Stimulated activated CD8-positive, alpha-beta memory T cell treated with anti-CD3 and anti-CD28 coated beads, Interleukin-7, amount 100 ng/mL, for 1 hour (primary cell): ENCODE results near the gene ZNF282.

Experiments used
- DNase-seq, 2 donors: peaks; one replicate each; pipeline ENCODE4 v3.0.0-alpha.2; 2020; ENCODE audit warnings: low read depth in 2 of 2

ZNF282 gene

DNA sequence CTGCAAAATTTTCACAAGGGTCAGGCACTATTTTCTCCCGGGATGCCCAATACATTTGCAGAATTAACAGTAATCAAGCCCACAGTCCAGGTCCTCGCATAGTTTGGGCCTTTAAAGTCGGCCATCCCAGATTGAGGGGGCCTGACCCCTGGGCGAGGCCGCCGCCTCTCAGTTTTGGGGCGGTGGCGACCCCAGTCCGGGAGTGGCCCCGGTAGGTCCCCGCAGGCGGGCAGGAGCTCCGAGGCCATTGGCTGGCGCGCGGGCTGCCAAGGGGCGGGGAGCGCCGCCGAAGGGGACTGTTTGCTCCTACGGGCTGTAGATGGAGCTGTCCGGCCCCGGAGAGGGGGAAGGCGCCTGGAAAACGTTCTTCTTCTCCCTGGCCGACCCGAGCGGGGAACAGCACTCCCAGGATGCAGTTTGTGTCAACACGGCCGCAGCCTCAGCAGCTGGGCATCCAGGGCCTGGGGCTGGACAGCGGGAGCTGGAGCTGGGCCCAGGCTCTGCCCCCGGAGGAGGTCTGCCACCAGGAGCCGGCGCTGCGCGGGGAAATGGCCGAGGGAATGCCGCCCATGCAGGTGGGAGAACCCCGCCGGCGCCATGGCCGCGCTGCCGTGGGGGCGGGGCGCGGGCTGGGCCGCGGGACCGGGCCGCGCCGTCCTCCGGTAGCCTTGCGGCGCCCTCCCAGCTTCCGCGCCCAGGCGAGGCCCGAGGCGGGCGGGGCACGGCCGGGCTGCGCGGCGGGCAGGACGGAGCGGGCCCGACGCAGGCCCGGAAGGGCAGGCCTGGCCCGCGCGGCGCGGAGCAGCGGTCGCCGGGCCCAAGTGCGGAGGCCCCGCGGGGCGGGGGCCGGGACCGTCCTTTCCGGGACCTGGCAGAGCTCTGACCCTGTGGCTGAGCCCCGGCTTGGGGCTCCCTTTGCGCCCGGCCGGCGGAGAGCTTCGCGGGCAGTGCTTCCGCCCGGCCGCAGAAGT, at the start of gene ZNF282:
ZNF282 (plus strand) TSS at position 367 of the 971 bp plus-strand sequence; CDS start at position 411, 44 bp downstream.
- DNase-seq: peak; percentile 38

DNA sequence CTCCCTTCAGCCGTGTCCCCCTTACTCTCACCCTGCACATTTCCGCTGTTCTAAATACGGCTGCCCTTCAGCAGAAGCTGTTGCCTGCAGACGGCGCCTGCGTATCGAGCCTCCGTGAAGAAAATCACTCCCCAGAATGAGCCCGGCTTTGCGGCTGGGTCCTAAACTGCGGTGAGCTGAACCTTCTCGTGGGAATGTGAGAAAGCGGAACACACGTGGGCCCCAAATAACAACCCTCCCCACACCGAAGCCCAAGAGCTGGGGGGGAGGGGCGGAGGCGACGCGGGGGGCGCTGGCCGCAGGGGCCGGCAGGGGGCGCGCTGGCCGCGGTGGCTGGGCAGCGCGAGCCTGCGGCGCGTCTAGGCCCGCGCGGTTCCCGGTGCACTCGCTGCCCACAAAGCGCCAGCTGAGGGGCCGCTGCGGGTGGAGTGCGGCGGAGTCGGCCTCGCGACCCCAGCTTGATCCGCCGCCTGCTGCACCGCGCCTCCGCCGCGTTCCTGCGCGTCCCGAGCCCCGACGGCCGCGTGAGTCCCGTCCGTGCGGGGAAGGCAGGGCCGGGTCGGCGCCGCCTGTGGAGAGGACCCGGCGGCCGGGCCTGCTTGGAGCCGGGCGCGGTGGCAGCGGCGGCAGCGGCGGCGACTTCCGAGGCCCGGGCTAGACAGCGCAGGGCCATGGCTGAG, 48.1 kb upstream of the ZNF282 start, which contains the start of gene ZNF398:
ZNF398 (plus strand) TSS at position 382 of the 680 bp plus-strand sequence; CDS start at position 672, 290 bp downstream.
- DNase-seq: peak; percentile 57 to 67

DNA sequence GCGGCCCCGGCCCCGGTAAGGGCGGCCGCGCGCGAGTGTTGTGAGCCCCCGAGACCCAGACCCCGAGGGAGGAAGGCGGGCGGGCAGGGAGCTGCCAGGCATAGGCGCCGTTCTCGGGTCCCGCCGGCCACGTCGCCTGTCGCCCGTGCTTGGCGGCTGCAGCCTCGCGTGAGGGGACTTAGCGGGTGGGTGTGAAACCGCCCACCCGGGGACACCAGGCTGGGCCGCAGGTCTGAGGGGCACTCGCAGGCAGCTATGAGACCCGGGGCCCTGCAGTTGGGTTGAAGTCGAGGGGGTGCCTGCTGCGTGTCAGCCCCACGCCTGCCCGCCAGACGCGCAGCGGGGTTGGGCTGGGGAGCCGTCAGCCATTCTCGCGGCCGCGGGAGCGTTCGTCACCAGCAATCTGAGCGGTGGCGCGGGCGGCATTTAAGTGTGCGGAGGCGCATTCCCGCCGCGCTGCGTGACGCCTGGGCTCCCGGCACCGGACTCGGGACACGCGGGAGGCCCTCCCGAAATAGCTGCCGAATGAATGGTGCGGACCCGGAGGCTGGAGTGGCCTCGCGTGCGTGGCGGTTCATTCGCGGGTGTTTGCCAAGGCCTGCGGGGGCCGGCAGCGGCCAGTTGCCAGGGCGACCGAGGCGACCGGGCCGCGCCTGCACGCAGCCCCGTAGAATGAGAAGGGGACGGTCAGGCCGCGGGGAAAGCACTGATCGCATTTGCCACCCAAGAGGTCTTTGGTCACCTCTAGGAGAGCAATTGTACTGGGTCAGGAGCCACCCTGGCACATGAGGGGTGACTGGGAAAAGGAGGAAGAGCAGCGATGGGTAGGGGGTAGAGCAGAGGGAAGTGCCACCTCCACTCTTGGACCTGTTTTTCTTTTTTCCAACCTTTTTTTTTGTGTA, 47.3 kb upstream of the ZNF282 start:
- DNase-seq: peak; percentile 27 to 34

DNA sequence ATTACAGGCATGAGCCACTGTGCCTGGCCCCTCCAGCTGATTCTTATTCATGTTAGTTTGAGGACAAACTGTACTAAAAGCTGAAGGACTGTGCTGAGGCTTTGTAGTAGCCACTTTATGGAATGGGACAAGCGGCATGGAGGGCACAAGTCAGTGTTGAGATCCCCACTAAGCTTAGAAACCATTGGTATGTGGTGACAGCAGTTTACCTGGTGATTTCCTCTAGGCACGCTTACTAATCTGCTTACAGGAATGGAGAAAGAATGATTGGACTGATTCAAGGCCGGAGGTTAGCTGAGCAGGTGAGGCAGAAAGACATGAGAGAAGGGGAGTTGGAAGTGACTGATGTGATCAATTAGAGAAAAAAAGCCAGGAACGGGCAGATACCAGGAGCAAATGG, 44.4 kb upstream of the ZNF282 start:
- DNase-seq: no peak

DNA sequence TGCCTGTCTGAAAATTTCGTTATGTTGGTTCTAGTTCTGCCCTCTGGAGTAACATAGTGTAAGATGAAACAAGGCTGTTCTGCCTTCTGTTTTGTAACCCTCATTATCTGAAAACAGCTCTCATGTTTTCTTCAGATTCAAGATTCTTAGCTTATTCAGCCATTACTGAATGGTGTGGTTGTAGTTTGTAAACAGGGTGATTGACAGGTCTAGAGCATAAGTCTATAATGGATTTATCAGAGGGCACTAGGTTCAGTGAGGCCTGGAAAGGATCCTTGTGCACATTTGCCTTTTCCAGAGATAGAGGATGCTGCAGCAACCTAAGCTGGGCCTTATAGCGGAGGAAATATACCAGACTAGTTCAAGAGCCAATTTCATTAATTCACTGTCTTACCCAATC, 42.0 kb upstream of the ZNF282 start:
- no peak for DNase-seq

DNA sequence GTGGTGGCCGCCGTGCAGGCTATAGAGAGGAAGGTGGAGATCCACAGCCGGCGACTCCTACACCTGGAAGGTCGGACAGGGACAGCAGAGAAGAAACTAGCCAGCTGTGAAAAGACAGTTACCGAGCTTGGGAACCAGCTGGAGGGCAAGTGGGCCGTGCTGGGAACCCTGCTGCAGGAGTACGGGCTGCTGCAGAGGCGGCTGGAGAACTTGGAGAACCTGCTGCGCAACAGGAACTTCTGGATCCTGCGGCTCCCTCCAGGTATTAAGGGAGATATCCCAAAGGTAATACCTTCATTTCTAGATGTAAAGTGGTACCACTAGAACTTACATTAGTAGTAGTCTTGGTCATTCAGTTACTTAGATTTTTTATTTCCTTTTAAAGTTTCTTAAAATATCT, 41.3 kb upstream of the ZNF282 start:
- no peak for DNase-seq

DNA sequence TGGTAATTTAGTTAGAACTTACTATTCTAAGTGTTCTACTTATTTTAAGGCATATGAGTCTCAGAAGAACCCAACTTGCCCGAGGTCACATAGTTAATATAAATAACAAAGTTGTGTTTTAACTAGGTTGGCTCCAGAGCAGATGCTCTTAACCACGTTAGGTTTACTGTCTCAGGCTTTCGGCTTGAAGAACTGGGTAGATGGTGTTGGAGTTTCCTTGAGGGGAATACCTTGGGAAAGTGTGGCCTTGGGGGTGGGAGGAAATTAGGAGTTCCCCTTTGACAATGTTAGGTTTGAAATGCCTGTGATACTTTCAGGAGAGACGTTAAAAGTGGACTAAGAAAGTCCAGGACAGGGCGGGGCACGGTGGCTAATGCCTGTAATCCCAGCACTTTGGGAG, 38.4 kb upstream of the ZNF282 start:
- DNase-seq: no peak

DNA sequence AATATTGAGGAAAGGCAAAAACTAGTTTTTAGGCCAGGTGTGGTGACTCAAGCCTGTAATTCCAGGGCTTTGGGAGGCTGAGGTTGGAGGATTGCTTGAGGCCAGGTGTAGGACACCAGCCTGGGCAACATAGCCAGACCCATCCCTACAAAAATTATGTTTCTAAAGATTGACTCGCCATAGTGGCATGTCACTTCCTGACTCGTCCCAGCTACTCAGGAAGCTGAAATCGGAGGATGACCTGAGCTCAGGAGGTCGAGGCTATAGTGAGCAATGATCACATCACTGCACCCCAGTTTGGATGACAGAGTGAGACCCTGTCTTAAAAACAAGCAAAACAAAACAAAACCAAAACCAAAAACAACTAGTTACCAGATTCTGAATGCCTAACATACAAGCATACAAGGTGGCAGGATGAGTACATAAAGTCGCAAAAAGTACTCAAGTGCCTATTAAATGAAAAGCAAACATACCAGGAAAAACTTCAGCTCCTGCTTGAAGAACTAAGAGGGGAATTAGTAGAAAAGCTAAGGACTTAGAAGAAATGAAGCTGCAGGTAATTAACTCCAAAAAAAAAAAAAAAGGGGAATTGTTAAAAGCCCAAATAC, 34.0 kb upstream of the ZNF282 start:
- DNase-seq: no peak

DNA sequence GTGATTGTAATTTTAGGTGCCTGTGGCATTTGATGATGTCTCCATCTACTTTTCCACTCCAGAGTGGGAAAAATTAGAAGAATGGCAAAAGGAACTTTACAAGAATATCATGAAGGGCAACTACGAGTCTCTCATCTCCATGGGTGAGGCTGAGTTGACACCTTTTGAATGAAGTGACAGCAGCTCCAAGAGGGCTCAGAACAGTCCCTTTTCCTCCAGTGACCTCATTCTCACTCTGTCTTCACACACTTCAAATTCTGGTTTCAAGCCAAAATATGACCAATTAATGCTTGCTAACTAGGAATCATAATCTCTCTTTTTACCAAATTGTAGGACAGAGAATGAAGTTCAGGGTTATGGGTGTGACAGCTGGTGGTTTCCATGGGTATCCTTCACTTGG, 29.2 kb upstream of the ZNF282 start:
- DNase-seq: no peak

DNA sequence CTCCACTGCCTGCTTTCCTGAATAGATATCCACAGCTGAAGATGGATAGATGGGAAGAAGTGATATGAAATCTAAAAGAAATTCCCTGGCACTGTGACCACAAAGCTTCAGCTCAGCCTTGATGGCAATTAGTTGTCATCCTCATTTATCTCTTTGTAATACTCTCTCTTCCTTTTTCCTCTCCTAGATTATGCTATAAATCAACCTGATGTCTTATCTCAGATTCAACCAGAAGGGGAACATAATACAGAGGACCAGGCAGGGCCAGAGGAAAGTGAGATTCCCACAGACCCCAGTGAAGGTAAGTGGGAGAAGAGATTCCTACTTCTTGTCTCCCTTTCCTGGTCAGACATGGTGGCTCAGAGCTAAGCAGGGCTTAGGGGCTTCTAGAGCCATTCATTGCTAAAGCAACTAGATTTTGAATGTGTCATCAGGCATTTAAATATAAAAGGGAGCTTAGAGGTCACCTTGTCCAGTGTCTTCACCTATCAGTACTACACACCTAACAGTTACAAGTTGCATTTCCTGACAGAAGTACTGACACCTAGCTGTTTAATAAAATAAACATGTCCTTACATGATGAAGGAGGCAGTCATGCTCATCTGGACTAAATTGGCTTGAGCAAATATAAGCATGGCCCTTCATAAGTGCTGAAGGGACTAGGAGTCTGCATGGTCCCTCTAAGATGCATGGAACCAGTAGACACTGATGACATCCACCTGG, 28.6 kb upstream of the ZNF282 start:
- DNase-seq: no peak

DNA sequence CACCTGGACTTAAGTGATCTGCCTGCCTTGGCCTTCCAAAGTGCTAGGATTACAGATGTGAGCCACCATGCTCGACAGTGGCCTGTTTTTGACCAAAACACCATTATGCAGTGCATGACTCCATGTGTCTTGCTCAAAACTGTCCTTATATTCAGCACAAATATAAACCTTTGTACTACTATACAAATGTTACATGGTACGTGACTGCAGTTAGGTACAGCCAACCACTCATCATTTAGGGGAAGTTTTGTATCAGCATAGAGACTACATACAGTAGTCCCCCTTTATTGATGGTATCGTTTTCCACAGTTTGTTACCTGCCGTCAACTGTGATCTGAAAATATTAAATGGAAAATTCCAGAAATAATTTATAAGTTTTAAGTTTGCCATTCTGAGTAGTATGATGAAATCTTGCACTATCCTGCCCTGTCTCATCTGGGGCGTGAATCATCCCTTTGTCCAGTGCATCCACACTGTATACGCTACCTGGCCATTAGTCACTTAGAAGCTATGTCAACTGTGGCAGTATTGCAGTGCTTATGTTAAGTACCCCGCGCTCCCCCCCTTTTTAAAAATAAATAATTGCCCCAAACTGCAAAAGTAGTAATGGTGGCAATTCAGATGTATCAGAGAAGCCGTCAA, 23.3 kb upstream of the ZNF282 start:
- DNase-seq: no peak

DNA sequence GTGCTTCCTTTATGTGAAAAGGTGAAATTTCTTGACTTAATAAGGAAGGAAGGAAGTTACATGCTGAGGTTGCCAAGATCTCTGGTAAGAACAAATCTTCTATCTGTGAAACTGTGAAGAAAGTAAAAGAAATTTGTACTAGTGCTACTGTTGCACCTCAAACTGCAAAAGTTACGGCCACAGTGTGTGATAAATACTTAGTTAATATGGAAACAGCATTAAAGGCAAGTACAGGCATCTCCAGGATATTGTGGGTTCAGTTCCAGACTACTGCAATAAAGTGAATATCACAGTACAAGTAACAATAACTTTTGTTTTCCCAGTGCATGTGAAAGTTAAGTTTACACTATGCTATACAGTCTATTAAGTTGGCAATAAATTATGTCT, 22.8 kb upstream of the ZNF282 start:
- DNase-seq: no peak

DNA sequence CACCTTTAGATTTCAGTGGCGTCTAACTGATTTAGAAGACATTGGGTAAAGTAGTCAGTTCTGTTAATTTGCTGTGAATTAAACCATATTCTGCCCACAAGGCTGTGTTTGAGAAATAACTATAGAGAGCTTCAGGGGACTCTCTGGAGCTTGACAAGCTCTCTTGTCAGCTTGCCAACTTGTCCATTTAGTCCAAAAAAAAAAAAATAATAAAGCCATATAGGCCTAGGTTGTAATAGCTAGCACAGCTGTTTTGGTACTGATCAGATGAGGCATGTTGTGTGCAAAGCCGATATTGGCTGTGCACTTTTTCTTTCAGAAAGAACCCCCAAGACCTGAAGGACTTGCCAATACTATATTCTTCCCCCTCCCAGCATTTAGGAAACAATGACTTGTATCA, 20.2 kb upstream of the ZNF282 start:
- DNase-seq: no peak

DNA sequence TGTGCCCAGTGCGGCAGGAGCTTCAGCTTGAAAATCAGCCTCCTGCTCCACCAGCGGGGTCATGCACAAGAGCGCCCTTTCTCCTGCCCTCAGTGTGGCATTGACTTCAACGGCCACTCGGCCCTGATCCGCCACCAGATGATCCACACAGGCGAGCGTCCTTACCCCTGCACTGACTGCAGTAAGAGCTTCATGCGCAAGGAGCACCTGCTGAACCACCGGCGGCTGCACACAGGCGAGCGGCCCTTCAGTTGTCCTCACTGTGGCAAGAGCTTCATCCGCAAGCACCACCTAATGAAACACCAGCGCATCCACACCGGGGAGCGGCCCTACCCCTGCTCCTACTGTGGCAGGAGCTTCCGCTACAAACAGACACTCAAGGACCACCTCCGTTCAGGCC, 16.1 kb upstream of the ZNF282 start:
- no peak for DNase-seq

DNA sequence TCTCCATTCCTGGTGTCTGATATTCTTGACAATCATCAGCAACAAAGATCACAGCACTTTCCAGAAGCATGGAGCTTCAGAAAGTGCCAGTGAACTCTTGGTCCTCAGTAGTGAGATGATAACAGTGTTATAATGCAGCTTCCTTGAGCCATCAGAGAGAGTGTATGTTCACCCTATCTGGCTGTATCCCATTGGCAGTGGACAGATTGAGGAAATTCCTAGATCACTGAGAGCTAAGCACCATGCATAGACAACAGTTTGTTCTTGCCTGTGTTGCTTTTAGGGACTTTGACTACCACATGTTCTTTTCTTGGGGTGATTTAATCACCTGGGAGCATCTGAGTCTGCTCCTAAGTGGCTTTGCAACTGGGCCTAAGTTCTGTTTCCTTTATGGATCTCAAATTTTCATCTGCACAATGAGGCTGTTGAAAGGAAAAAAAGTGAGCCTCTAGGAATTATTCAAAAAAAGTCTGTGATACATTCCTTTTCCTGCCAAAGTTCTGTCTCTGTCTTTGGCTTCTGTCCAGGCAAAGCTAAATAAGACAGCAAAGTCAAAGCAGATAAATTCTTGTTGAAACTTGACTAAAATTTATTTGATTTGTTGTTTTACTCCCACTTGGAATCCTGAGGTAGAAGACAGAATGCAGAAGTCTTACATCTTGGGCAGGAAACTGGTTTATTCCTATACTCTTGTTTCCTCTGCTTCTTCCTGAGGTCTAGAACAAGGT, 14.5 kb upstream of the ZNF282 start:
- no peak for DNase-seq

DNA sequence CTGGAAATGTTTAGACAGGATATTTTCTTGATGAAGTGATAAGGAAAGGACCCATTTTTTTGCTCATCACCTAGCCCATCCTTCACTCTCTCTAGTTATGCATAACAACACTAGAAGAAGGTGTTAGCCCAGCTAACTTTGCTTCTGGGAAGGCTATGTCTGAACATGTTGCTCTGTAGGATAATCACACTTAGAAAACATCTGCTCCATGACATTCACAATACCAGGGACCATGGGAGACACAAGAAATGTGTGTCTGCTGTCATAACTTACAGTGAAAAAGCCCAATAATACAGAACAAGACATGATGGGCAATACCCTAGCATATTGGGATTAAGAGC, 13.9 kb upstream of the ZNF282 start:
- DNase-seq: no peak

DNA sequence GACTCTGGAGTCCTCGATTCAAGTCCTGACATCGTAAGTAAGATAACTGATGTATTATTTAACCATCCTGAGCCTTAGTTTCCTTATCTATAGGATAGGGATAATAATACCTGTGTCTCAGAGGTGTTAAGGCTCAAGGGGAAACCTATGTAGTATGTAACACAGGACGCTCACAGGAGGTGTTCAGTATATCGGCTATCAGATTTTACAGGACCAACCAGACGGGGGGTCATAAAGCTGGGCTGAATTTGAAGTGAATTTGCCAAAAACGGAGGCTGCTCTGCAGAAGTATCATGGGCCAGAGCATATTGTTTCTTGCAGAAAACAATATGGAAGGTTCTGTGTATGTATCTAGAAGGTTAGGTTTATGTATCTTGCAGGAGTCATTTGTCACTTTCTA, 11.1 kb upstream of the ZNF282 start:
- DNase-seq: no peak

DNA sequence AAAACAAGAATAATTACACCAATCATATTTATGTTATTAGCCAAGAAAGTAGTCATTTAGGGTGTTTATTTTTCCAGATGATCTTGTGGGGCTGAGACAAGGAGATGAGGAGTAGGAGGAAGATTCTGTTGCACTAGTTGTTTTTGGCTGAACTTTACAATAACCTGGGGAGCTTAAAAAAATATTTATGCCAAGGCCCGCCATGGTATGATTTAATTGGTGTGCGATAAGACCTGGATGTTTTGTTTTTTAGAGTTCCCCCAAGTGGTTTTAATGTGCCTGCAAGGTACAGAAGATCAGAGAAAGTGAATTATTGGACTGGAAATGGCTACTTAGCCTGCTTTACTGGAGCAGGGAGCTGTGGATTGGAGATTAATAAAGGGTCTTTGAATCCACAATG, 7.1 kb upstream of the ZNF282 start:
- DNase-seq: no peak

DNA sequence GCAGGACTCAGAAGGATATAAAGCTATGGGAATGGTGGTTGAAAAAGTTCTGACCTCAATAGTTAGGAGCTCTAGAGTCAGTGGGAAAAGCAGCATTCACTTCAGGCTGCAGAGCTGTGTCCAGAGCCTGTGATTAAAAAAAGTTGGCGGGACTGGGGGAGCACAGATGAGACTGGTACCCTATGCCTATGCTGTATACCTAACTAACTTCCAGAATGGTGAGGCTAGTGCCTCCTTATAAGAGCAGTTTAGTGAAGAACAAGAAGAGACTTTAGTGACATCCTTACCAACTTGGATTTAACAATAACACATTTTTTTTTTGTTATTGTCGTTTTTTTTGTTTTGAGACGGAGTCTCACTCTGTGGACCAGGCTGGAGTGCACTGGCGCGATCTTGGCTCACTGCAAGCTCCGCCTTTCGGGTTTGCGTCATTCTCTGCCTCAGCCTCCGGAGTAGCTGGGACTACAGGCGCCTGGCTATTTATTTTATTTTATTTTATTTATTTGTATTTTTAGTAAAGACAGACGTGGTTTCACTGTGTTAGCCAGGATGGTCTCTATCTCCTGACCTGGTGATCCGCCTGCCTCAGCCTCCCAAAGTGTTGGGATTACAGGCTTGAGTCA, 6.6 kb upstream of the ZNF282 start:
- DNase-seq: no peak
